IMR-90 (cell line): ENCODE data around the gene TOR2A. TPM values are rescaled to one million over a fixed set of nuclear protein-coding genes. Genes with fewer than 3 reads are reported as not detected.

Source experiments
- ATAC-seq: fragments of 200-7000 bp; cut with Tn5 transposase; 2 replicates; pipeline ENCODE4 v1.9.1; 2020; ENCODE audit warnings: low read depth, mild to moderate bottlenecking, moderate library complexity
- BruUV-seq: library from RNA; stranded (reverse); fragments of 400-500 nt; replicated peaks from 2 replicates; lab custom pipeline; 2021; lab: Mats Ljungman, UMichigan
- CTCF ChIA-PET: fragments of 300-600 bp; formaldehyde crosslinking; extraction: SDS; loops from one replicate; lab custom pipeline; 2021; ENCODE audit warnings: antibody characterized with exemption; lab: Yijun Ruan, JAX
- POLR2A ChIA-PET: fragments of 300-600 bp; sonication (Branson Sonifier 250); formaldehyde crosslinking; loops from one replicate; lab custom pipeline; 2022; ENCODE audit warnings: antibody characterized with exemption; ENCODE audit not compliant: unreplicated experiment; lab: Charles Lee
- DNase-seq: peaks from one replicate; pipeline ENCODE4 v3.0.0; 2013
- H2AFZ ChIP-seq: replicated peaks from 2 replicates; pipeline ENCODE3; 2013; ENCODE audit warnings: low read length, mild to moderate bottlenecking; ENCODE audit not compliant: poor library complexity
- H2AK5ac ChIP-seq: 2 replicates; pipeline ENCODE4 v1.6.1; 2013; ENCODE audit warnings: low read depth, low read length, inconsistent platforms
- H2AK9ac ChIP-seq: replicated peaks from 2 replicates; pipeline ENCODE3; 2013; ENCODE audit warnings: mild to moderate bottlenecking, low read depth, low read length, moderate library complexity; ENCODE audit not compliant: poor library complexity
- H2BK120ac ChIP-seq: 2 replicates; pipeline ENCODE4 v1.6.1; 2013; ENCODE audit warnings: low read depth, low read length, inconsistent platforms
- H2BK15ac ChIP-seq: 3 replicates; pipeline ENCODE4 v1.6.1; 2013; ENCODE audit warnings: low read depth, low read length, inconsistent platforms
- H2BK20ac ChIP-seq: 2 replicates; pipeline ENCODE4 v1.6.1; 2013; ENCODE audit warnings: low read depth, mild to moderate bottlenecking, inconsistent platforms, low read length, moderate library complexity
- H2BK5ac ChIP-seq: 2 replicates; pipeline ENCODE4 v1.6.1; 2013; ENCODE audit warnings: mild to moderate bottlenecking, low read depth, low read length, inconsistent platforms; ENCODE audit not compliant: poor library complexity, severe bottlenecking
- H3K14ac ChIP-seq: replicated peaks from 2 replicates; pipeline ENCODE4 v1.6.1; 2013; ENCODE audit warnings: low read depth, low read length, inconsistent platforms
- H3K18ac ChIP-seq: 2 replicates; pipeline ENCODE4 v1.6.1; 2013; ENCODE audit warnings: low read depth, low read length, control low read depth
- H3K23ac ChIP-seq: 2 replicates; pipeline ENCODE4 v1.6.1; 2013; ENCODE audit warnings: low read depth, low read length, inconsistent platforms
- H3K27ac ChIP-seq: 2 replicates; pipeline ENCODE4 v1.5.1; 2013; ENCODE audit warnings: mild to moderate bottlenecking, control low read depth, low read length; ENCODE audit not compliant: insufficient read depth
- H3K27me3 ChIP-seq: 2 replicates; pipeline ENCODE4 v1.6.1; 2013; ENCODE audit warnings: low read length; ENCODE audit not compliant: control insufficient read depth, insufficient read depth
- H3K36me3 ChIP-seq: 2 replicates; pipeline ENCODE4 v1.6.1; 2013; ENCODE audit warnings: low read length, mixed read lengths; ENCODE audit not compliant: control insufficient read depth, insufficient read depth
- H3K4ac ChIP-seq: 2 replicates; pipeline ENCODE4 v1.6.1; 2013; ENCODE audit warnings: low read depth, low read length, inconsistent platforms
- H3K4me1 ChIP-seq: 2 replicates; pipeline ENCODE4 v1.6.1; 2013; ENCODE audit warnings: low read length, mixed read lengths; ENCODE audit not compliant: control insufficient read depth, insufficient read depth
- H3K4me2 ChIP-seq: 2 replicates; pipeline ENCODE4 v1.6.1; 2013; ENCODE audit warnings: low read depth, mild to moderate bottlenecking, control low read depth, low read length, moderate library complexity
- H3K4me3 ChIP-seq: 2 replicates; pipeline ENCODE4 v1.5.1; 2013; ENCODE audit warnings: low read depth, mild to moderate bottlenecking, control low read depth, low read length, moderate library complexity; ENCODE audit not compliant: insufficient read depth
- H3K56ac ChIP-seq: 2 replicates; pipeline ENCODE4 v1.6.1; 2013; ENCODE audit warnings: low read length, inconsistent platforms; ENCODE audit not compliant: insufficient read depth; ENCODE audit errors: extremely low read depth
- H3K79me1 ChIP-seq, 2 experiments: 2 replicates each; pipeline ENCODE4 v1.6.1; 2013; ENCODE audit warnings: low read length in 2 of 2, inconsistent platforms in 1 of 2, low read depth in 1 of 2
- H3K9ac ChIP-seq: 2 replicates; pipeline ENCODE4 v1.6.1; 2013; ENCODE audit warnings: low read depth, low read length, control low read depth
- H3K9me1 ChIP-seq: 2 replicates; pipeline ENCODE4 v1.6.1; 2013; ENCODE audit warnings: low read length, inconsistent platforms; ENCODE audit not compliant: insufficient read depth
- H3K9me3 ChIP-seq: 2 replicates; pipeline ENCODE4 v1.6.1; 2013; ENCODE audit warnings: low read length; ENCODE audit not compliant: control insufficient read depth, insufficient read depth
- H4K20me1 ChIP-seq: 2 replicates; pipeline ENCODE4 v1.6.1; 2013; ENCODE audit warnings: low read length, inconsistent platforms; ENCODE audit not compliant: insufficient read depth
- H4K5ac ChIP-seq: 2 replicates; pipeline ENCODE4 v1.6.1; 2013; ENCODE audit warnings: mild to moderate bottlenecking, low read depth, low read length, control low read depth
- H4K8ac ChIP-seq, 2 experiments: 2 replicates each; pipeline ENCODE4 v1.6.1; 2013; ENCODE audit warnings: low read depth in 2 of 2, low read length in 2 of 2, control low read depth in 1 of 2, inconsistent platforms in 1 of 2
- H4K91ac ChIP-seq: 2 replicates; pipeline ENCODE4 v1.6.1; 2013; ENCODE audit warnings: low read depth, low read length, inconsistent platforms; ENCODE audit not compliant: insufficient read depth
- CEBPB ChIP-seq: IDR thresholded peaks from 2 replicates; pipeline ENCODE4 v1.6.1; 2012; ENCODE audit warnings: low read depth, low read length, improper control_type of control experiment
- CHD1 ChIP-seq: IDR thresholded peaks from 2 replicates; pipeline ENCODE4 v1.6.1; 2012; ENCODE audit warnings: low read depth, low read length, improper control_type of control experiment
- MAZ ChIP-seq: IDR thresholded peaks from 2 replicates; pipeline ENCODE4 v1.6.1; 2012; ENCODE audit warnings: low read depth, mild to moderate bottlenecking, low read length, improper control_type of control experiment, moderate library complexity, borderline replicate concordance
- POLR2A ChIP-seq: IDR thresholded peaks from 2 replicates; pipeline ENCODE4 v1.6.1; 2012; ENCODE audit warnings: mild to moderate bottlenecking, low read depth, low read length
- RCOR1 ChIP-seq: IDR thresholded peaks from 2 replicates; pipeline ENCODE4 v1.6.1; 2012; ENCODE audit warnings: mild to moderate bottlenecking, low read length, improper control_type of control experiment; ENCODE audit not compliant: insufficient replicate concordance
- USF2 ChIP-seq: fragments of 150-350 bp; IDR thresholded peaks from 2 replicates; pipeline ENCODE4 v1.6.1; 2017; ENCODE audit warnings: mild to moderate bottlenecking, antibody characterized with exemption, low read length, low read depth
- WGBS, 2 experiments: methylation state at CpG; one replicate each; pipeline versions ENCODE4 v1.1.5 to v1.1.7; 2013; ENCODE audit warnings: missing lambda C conversion rate in 2 of 2; ENCODE audit not compliant: insufficient read length in 1 of 2; ENCODE audit errors: extremely low coverage in 2 of 2; 5-methylcytosine and 5-hydroxymethylcytosine counted together
- dilution Hi-C: fragments of 300-500 bp; cut with HindIII; formaldehyde crosslinking; loops from one replicate; pipeline ENCODE4 v1.14.3; 2018; ENCODE audit warnings: low sequenced_read_pairs; ENCODE audit not compliant: unreplicated experiment
- in situ Hi-C: fragments of 300-500 bp; cut with MboI; formaldehyde crosslinking; loops from 3 replicates; pipeline ENCODE4 v1.14.3; 2019; ENCODE audit warnings: low sequenced_read_pairs, inconsistent platforms, mixed read lengths
- intact Hi-C: fragments of 100-400 bp; cut with micrococcal nuclease; formaldehyde crosslinking; loops from 2 replicates; pipeline ENCODE4 v1.10.0; 2022
- polyA plus RNA-seq, 3 experiments: library from polyadenylated mRNA; depleted of rRNA; stranded (reverse); fragments of >200 nt; gene quantifications; 2 replicates each; pipeline ENCODE4 v1.2.3, GENCODE V29; 2012; ENCODE audit warnings: low replicate concordance in 1 of 3
- total RNA-seq: library from RNA; depleted of rRNA; stranded (reverse); fragments of >200 nt; gene quantifications from 2 replicates; pipeline ENCODE4 v1.2.3, GENCODE V29; 2012

Gene TOR2A
- total and polyA plus RNA-seq, 2 of the 4 experiments (the other 2 are of a cell fraction): 0.90 to 12.5 TPM

- DNase-seq (no peak), ATAC-seq (no peak)
- Histone ChIP-seq H3K18ac (no peak overlapping the region), H3K9me1 (no peaks in the 10 kb centered on the region), H3K9ac (no peak overlapping the region), H3K9me3 (no peaks in the 10 kb centered on the region), H4K20me1 (no peaks in the 10 kb centered on the region), H3K14ac (no peak overlapping the region), H3K36me3 (no peaks in the 10 kb centered on the region), H3K4me3 (no peak overlapping the region), H4K91ac (no peak overlapping the region), H3K79me1 (no peaks in the 10 kb centered on the region), H3K27ac (no peak overlapping the region), H3K4me1 (no peaks in the 10 kb centered on the region), H2BK120ac (no peak overlapping the region), H2BK20ac (no peak overlapping the region), H3K27me3 (no peaks in the 10 kb centered on the region; the same call in 1 of the 2 replicates), H2AK5ac (no peak overlapping the region), H2AK9ac (no peak overlapping the region), H2AFZ (no peak overlapping the region), H3K23ac (no peak overlapping the region), H4K5ac (no peak overlapping the region), H2BK5ac (no peak overlapping the region), H3K4ac (no peak overlapping the region), H4K8ac (no peak overlapping the region), H2BK15ac (no peak overlapping the region), H3K56ac (no peak overlapping the region), H3K4me2 (no peak overlapping the region)
- no peak for TF ChIP-seq USF2
- no peak for TF ChIP-seq RCOR1
- no peak for TF ChIP-seq POLR2A
- TF ChIP-seq MAZ: no peak
- no peak for TF ChIP-seq CHD1
- TF ChIP-seq CEBPB: no peak
- ChIA-PET CTCF (no interaction called here), POLR2A (no interaction called here)
- BruUV-seq: no TSS peak
- intact Hi-C loops: no loop called here
- dilution Hi-C loops: no loop called here
- in situ Hi-C loops: no loop called here
- 67% methylated on average over 3 of the region's 12 CpGs; no CpG with 5 or more reads in 1 of the 2 experiments for WGBS, 2 experiments
These were observed 29.3 kb downstream of the TOR2A start for GRCh38 chr9:127705577-127706379.
